ENCODE results near the gene HOXB7.

Gene HOXB7

DNA sequence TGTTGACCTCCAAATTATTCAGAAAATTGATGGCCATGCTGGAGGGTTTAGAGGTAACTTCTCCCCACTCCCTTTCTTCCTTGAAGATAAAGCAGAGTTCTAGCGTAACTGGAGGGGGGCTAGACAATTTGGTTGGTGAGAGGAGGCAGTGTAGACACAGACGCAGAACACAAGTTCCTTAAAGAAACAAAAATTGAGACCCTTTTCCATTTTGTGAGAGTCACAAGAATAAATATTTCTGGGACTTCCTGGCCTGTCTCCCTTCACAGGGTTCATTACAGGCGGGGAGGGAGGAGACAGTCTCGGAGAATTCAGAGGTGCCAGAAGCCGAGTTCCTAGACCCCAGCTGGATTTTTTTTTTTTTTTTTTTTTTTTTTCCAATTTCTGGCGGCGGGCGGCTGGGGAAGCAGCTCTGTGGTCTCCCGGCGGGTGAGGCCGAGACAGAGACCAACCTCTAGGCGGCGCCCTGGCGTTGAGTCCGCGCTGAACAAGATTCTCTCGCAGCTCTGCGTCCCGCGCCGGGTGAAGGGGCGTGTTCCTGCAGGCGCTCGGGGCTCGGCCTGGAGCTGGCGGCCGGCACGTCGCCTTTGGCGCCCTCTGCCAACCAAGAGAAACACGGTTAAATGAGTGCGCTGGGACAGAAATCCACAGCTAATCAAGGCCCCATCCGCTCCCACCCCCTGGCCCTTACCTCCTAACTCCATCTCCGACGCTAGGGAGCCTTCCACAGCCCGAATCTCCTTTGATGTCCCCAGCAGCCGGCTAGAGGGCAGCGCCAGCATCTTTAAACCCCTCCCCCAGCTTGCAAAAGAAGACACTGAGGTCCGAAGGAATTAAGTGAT, 25.6 kb upstream of the HOXB7 start:
- DNase-seq, result no peak

DNA sequence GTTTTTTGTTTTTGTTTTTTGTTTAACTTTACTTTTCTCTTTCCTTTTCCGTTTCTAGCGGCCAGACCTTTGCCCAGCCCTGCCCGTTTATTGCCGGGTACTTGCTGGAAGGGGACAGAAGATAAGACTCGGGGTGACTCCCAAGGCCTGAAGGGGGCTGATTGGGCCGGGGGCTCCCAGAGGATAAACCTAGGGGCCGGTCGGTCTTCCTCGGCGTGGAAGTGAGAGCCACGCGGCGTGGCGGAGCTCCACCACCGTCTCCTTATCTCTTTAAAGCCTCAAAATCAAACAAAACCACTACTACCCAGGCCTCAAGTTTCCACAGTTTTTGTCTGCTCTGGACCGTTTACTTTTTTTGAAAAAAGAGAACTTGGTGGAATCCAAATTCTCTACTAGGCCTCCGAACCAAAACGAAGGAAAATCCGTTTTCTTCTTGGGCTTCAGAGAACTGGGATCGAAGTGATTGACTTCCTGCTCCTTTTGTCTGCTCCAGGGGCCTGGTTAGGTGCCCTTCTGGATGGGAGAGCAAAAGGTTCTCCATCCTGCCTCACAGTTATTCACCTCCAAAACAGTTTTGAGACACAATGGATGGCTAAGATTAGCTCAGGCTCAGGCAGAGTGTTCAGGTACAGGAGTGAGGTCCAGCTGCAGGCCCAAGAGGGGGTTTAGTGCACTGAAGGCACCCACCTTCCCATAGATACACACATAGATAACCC, 23.8 kb upstream of the HOXB7 start:
- DNase-seq, result no peak

DNA sequence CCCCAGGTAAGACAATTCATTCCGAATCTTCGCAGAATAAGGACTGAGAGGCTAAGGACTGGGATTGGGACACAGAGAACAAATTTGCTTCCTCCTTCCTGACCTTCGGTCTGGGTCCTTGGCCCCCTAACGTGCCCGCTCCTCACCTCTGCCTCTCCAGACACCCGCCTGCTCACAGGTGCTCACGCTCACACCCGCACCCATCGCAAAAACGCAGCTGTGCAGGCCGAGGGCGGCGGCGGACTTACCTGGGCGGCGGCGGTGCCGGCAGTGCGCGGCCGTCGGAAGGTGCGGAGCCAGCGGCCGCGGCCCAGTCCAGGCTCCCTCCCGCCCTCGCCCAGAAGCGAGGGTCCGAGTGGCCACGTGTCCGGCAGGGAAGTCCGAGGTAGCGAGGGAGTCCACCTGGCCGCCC, 22.5 kb upstream of the HOXB7 start:
- DNase-seq, result no peak

DNA sequence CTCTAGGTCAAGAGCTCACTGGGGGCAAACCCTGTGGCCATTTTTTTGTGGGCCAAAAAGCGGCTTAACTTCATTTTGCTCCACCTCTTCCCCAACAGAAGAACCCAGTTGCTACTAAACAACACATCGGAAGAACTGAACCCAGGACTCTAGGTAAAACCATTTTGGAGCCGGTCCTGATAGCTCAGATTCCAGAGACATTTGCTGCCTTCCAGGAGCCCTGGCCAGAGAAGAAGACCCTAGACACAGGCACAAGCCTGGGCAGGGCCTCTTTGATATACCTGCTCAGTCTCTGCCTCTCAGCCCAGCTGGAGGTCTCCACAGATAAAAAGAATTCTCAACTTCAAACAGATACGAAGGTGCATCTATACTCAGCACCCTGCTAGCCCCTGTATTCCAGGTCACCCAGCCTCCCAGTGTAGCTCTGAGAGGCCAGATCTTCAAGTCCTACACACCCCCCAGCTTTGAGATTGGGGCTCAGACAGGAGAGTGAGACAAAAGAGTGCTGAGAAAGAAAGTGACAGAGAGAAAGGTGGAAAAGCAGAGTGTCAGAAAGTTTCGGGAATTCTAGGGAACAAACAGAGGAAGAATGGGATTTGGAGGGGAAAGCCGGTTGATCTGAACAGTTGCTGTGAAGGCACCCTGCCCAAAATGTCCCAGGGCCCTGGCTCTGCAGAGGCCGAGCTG, 21.9 kb upstream of the HOXB7 start:
- no peak for DNase-seq

DNA sequence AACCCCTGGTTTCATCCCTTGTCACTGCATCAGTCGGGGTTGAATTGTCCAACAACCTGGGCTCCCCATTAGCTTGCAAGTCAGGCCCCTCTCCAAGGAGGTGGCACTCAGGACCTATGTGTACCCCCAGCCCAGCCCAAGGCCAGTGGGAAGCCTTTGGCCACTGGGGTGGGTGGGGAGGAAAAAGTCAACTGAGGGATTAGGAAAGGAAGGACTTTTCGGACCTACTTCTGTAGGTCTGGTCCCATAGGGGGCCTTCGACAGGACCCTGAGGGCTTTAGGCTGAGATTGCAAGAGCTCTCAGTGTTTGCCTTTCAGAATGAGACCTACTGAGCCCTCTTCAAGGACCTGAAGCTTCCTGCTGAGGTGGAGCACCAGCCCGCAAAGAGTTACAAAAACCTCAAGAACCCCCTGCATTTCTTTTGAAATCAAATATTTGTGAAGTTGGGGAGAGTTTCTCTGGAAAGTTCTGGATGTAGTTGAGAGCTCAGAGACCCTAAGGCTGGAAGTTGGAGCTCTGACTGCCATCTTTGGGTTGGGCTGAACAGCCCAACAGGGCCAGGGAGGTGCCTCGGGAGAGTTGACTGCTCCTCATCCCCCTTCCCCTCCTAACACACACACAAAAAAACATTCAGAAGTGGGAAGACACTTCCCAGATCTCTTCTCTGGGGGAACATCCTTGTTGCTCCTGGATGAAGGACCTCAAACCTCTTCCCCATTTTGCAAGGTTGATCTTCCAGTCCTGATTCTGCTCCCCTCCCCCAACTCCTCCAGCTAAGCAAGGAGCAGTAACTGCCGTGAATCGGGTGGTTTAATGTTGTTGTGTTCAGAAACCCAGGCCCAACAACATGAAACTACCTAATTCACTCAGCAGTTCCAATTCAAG, 21.1 kb upstream of the HOXB7 start:
- DNase-seq, result no peak

DNA sequence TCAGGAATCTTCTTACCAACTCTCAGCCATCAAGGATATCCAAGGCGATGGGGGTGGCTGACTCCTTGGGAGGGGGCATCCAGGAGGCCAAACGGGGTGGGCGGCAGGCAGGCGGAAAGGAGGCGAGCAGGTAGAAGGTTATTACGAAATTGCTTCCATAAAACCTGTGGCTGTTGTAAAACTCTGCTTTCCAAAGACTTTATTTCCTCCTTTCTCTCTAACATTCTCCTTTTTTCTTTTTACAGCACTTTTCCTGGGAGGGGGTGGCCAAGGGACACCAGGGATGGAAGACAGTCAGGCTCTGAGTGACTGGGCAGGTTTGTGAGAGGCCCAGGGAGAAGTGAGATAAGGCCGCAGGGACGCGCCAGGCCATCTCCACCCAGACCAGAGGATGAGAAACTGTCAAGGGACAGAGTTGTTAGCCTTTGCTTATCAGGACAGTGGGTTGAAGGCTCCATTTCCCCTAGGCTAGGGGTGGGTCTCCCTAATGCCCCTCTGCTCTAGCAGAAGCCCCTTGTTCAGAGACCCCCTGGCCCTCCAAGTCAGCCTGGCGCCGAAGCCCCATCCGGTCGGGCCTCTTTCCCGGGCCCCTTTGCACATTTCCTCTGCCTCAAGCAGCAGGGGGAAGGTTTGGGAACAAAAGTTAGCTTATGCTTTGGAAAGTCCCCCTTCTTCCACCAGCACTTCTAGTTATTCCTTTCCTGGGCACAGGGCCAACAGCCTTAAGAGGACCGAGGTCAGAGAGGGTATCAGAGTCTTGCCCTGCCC, 20.3 kb upstream of the HOXB7 start:
- DNase-seq, result no peak

DNA sequence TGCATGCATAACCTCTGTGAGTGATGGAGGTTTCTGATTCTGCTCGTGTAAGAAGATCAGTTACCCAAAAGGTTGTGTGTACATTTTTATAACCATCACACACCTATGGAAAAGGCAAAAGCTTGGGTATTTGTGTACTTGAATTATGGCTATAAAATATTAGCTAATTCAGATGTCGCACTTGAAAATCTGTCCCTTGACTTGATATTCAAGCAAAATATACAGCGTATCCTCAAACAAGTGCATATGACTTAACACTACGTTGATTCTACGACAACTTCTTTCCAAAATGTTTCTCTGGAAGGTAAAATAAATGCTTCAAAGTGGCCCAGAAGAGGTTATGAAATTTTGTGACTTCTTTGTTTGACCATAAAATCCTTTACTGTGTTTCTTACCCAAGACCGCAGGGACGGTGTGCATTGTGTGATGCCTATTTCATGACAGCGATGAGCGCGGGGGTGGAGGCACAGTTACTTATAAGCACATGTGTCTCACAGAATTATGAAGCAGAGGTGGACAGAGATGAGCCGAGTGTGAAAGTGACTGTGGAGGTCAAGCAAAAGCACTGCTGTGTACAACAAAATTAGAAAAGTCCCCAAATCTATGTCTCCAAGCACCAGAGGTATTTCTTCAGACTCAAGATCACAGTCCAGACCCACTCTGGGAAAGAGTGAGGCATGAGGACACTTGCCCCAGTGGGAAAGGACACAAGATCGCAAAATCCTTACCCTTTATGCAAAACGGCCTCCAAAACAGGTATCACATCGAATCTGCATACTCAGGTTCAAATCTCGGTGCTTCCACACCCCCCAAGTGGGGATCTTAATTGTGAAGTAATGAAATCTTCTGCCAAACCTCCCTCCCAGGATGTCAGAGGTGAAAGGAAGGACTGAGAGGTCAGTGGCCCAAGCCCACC, 19.4 kb upstream of the HOXB7 start:
- no peak for DNase-seq

DNA sequence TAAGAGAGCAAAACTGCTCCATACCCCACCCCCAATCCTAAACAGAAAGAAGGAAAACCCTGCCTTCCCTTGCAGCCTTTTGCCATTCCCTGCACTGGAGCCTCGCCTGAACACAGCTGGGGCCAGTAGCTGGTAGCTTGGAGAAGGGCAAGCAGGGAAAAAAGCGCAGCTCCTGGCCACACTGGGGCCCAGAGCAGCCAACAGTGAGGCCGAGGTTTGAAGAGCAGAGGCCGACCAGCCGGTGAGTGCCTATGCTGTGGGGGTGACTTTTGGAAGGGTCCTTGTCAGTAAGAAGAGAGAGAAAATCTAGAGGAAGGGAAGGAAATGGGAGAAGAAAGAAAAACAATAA, 18.6 kb upstream of the HOXB7 start:
- no peak for DNase-seq

DNA sequence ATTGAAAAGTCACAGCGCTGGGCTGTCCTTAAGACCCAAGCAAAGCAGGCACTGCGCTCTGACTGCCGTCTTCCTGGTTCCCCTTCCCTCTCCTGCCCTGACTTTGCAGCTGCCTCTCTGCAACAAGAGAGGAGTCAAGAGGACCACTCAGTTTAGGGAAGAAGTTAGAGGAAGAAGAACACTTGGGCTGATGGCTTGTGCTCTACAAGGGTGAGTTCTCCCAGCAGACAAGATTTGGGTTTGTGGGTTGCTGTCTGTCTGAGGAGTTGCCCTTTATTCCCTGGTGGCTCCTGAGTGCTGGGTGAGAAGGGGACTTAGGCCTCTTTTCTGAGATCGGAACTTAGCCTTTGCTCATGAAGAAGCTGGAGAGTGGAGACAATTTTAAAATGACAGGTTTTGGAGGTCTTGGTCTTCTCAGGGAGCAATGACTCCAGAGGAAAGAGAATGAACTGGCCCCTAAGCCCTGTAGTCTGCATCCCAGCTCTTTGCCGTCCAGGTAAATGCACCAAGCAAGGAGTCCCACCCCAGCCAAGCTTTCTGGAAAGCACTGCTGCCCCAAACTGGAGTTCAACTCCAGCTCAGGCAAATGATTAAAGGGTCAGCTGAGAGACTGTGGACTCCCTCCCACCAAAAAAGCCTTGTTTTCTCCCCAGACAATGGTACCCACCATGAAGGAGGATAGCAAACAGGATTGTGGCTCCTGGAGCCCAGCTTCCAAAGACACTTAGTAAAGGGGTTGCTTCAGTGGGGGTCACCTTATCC, 18.0 kb upstream of the HOXB7 start:
- no peak for DNase-seq

DNA sequence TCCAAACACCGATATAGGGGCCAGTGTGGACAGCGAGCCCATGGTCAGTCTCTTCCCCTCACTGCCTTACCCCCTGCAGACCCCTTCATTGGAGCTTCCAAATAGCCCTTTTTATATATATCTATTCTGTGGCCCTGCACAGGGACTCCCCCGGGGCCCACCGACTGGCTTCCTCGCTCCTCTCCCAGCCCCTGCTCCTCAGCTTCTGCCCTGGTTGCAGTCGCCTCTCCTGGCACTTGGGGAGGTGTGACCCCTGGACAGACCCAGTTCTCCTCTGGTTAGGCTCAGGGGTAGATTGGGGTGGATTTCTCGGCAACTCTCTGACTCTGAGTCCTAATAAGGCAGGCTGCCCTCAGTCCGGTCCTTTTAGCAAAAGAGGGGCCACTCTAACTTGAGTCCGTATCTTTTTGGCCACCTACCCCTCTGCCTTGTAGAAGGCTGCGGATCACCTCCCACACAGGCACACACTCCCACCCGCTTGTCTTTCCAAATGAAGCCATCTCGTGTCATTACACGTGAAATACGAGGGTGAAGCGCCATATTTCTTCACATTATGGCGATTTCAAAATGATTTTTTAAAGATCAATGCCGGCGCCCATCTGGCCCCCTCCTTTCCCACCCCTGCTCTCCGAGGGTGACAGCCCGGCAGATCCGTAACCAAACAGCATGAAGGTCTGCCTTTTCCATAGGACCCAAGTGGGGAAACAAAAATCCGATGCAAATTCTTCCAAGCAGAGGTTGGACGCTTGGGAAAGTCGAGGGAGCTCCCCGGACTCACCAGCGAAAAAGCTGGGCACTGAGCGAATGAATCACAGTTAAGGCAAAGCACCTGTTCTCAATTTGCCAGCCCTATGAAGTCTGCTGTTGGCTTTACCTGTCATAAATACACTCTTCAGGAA, 17.1 kb upstream of the HOXB7 start:
- DNase-seq, result no peak

DNA sequence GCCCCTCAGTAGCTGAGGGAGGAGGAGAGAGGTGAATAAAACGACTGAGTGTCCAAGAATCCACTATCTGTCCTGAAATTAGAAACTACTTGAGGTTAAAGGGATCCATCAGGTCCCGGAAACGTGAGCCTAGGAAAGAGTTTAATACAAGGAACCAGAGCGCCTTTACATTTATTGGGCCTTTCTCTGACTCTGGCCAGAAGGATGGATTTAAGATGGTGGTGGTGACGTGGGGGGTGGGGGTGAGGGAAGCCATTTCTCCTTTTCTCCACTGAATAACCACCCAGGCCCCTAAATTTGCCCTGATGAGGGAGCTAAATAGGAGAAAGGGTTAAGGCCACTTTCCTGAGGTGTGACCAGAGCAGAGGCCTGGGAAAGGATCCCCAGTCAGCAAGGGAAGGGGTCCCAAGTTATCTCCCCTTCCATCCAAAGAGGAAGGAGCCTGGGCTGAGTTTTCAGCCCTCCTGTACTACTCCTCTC, 16.3 kb upstream of the HOXB7 start:
- DNase-seq, result no peak

DNA sequence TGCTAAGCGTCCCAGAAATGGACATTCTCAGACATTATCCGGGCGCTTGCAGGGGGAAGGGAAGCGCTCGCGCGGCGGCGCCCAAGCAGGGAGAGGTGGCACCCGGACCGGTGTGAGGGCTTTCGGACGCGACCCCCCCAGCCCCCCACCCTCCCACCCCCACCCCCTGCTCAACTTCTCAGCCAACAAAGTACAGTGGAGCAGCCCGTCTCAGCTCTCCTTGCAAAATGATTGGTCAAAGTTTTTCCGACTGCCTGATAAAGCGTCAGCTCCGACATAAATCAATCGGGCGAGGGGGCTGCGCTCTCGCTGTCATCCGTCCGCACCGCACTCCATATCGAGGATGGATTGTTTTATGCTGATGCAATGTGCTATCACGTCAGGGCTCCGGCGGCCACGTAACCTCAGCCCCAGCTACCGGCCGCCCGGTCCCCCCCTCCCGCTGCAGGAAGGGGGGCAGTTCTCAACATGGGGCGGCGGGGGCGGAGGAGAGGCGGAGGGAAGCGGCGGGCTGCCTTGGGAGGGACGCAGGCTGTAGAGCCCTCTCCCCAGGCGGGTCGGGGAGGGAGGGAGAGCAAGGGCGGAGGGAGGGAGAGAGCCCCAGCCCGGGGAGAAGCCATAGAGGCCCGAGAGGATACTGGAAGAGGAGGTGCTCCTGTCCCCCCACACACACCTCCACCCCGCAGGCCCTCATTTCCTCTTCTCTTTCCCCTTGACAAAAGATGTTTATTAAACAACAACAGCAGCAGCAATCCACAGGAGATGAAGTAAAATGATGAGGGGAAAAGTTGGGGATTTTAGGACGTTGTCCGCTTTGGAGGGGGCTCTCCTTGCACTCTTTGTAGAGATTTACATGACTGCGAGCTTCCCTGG, 15.7 kb upstream of the HOXB7 start, which contains the start of gene HOXB9:
HOXB9 (minus strand) TSS at position 114 of the 873 bp plus-strand sequence; CDS start at position 25, 89 bp downstream.
- DNase-seq, result peak in 2 of 3 experiments; percentile 56 to 71

DNA sequence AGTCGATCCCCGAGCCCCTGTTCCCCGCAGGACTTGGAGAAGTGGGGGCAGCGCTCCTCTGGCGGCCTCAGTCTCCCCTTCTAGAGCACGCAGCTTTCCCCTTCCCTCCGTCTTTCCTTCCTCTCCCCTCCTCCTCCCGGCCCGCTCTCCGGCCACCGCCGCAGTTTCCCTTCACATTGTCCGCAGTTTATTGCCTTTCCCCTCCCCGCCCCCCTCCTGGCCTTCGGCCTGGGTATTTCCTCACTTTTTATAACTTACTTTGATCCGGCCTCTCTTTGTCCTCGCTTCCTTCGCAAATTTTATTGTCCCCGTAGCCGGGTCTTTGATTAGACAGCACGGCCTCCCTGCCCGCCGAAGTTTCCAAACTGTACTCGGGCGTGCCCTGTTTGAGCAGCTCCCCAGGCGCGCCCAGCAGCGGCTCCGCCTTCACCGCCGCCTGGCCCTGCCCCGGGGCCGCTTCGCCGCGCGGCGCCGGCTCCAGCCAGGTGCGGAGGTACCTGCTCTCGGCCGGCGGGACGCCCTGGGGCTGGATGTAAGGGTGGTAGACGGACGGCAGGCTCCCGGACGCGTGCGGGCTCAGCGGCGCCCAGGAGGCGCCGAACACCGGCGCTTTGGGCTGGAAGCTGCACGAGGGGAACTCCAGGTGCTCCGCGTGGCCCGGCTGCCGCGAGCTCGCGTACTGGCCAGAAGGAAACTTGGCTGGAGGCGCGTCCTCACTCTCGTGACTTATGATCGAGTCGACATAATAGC, 14.9 kb upstream of the HOXB7 start:
- DNase-seq, result peak in 2 of 3 experiments; percentile 67 to 80

DNA sequence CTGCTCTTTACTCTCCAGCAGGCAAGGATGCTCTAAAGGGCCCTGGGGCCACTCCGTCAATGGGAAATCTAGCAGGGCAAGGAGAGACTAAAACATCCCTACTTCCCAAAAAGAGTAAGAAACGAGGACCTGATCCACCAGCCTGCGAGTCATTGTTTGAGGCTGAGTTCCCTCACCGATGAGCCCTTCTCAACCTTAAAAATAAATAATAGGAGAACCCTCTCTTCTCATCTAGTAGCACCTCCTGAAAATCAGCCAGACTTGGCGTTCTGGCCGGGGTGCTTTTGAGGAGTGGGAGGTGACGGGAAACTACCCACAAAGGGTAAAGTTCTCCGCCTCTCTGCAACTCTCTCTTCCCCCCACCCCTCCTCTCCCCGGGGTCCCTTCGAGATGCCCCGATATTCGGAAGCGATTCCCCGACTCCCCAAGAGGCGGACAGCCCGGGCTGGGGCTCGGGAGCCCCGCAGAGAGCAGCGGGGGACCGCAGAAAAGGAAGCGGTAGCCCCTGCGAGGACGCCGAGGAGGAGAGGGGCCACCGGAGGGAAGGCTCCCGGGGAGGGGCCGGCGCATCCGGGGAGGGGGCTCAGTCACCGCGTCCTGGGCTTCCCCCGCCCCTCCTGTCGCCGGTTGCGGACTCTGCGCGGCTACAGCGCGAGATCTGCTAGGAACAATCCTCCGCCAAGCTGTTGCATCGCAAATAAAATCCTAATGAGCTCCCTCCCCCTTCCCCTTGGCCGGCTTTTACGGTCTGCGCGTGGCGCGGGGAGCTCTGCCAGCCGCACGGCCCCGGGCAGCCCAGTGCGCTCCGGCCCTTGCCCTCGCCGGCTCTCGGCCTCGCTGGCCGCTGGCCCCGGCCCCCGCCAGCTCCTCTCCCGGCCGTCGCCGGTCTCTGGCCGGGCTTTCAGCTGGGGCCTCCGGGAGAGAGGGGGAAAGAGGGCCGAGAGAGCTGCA, 14.0 kb upstream of the HOXB7 start:
- peak in 2 of 3 experiments; percentile 58 to 68 for DNase-seq

DNA sequence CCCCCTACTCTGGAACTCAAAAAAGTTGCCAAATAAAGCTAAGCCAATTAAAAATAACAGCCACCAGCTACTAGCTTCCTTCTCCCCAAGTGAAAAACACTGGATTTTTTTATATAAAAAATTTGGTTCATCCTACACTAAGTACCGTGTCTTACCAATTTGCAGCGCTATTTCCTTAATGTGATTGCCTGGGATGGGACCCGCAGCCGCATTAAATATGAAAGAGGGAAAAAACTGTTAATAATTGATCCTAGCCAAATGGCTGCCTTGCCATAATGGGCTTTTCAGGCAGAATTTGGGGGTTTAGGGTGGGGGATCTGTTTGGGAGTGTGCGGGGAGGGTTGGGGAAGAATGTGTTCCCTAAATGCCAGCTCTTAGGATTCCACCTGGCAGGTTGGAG, 13.3 kb upstream of the HOXB7 start:
- DNase-seq, result no peak

DNA sequence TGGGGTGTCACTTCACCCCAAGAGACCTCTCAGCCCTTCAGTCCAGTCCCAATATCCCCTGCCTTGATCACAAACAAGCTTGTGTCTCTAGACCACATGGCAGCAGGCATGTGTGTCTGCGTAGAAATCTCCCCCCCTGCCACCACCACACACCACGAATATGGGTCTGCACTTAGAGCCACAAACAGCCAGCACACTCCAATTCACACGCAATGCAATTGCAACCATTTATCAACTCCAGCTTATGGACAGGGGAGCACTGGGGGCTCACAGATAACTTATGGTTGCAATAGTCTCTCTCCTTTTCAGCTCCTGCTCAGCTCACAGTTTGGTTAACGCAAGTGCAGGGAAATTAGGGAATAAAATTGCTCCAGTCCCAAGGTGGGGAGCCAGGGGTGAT, 12.8 kb upstream of the HOXB7 start:
- no peak for DNase-seq
